GM23248 (cell line): ENCODE measurements around the gene PPM1H. TPM values are rescaled to one million over a fixed set of nuclear protein-coding genes. Genes with fewer than 3 reads are reported as not detected.

Experiments used
- DNase-seq: peaks from one replicate; pipeline ENCODE4 v3.0.0-alpha.2; 2015
- H2AFZ ChIP-seq: fragments of 200-600 bp; sonication (generic); 2 replicates; pipeline ENCODE4 v1.6.1; 2016; ENCODE audit warnings: antibody characterized with exemption
- H3F3A ChIP-seq: fragments of 200-600 bp; sonication (generic); 2 replicates; pipeline ENCODE4 v1.6.1; 2016; ENCODE audit warnings: mild to moderate bottlenecking, antibody characterized with exemption, mixed run types; ENCODE audit not compliant: insufficient read depth
- H3K27ac ChIP-seq: fragments of 200-600 bp; sonication (generic); 2 replicates; pipeline ENCODE4 v1.5.1; 2016; ENCODE audit warnings: mild to moderate bottlenecking
- H3K27me3 ChIP-seq: fragments of 200-600 bp; sonication (generic); replicated peaks from 2 replicates; pipeline ENCODE4 v1.6.1; 2016; ENCODE audit warnings: mild to moderate bottlenecking; ENCODE audit not compliant: insufficient read depth
- H3K36me3 ChIP-seq: fragments of 200-600 bp; sonication (generic); 2 replicates; pipeline ENCODE4 v1.6.1; 2016; ENCODE audit warnings: low read depth, mild to moderate bottlenecking
- H3K4me1 ChIP-seq: fragments of 200-600 bp; sonication (generic); 2 replicates; pipeline ENCODE4 v1.6.1; 2016; ENCODE audit warnings: mild to moderate bottlenecking; ENCODE audit not compliant: insufficient read depth
- H3K4me2 ChIP-seq: fragments of 200-600 bp; sonication (generic); one replicate; pipeline ENCODE4 v1.6.1; 2016; ENCODE audit warnings: mild to moderate bottlenecking; ENCODE audit not compliant: unreplicated experiment
- H3K4me3 ChIP-seq: fragments of 200-600 bp; sonication (generic); 2 replicates; pipeline ENCODE4 v1.5.1; 2016; ENCODE audit warnings: mild to moderate bottlenecking
- H3K79me2 ChIP-seq: fragments of 200-600 bp; sonication (generic); 2 replicates; pipeline ENCODE4 v1.6.1; 2016; ENCODE audit warnings: mild to moderate bottlenecking; ENCODE audit not compliant: insufficient read depth
- H3K9ac ChIP-seq: fragments of 200-600 bp; sonication (generic); 2 replicates; pipeline ENCODE4 v1.6.1; 2016; ENCODE audit warnings: mild to moderate bottlenecking
- H3K9me2 ChIP-seq: fragments of 200-600 bp; sonication (generic); 2 replicates; pipeline ENCODE4 v1.6.1; 2016; ENCODE audit warnings: mixed run types, mild to moderate bottlenecking, moderate library complexity; ENCODE audit not compliant: insufficient read depth
- H3K9me3 ChIP-seq: fragments of 200-600 bp; sonication (generic); one replicate; pipeline ENCODE4 v1.6.1; 2017; ENCODE audit warnings: low read depth
- H4K20me1 ChIP-seq: fragments of 200-600 bp; sonication (generic); 2 replicates; pipeline ENCODE4 v1.6.0; 2016; ENCODE audit not compliant: insufficient read depth
- EZH2 ChIP-seq: fragments of 200-600 bp; sonication (generic); IDR thresholded peaks from 2 replicates; pipeline ENCODE4 v1.6.1; 2018; ENCODE audit warnings: antibody characterized with exemption, mild to moderate bottlenecking; ENCODE audit not compliant: insufficient read depth, poor library complexity, severe bottlenecking
- EZH2phosphoT487 ChIP-seq: fragments of 200-600 bp; sonication (generic); IDR thresholded peaks from 2 replicates; pipeline ENCODE4 v1.6.1; 2018; ENCODE audit warnings: antibody characterized with exemption, moderate library complexity, mild to moderate bottlenecking, low read depth; ENCODE audit not compliant: insufficient read depth
- WGBS, 2 experiments: methylation state at CpG; one replicate each; pipeline ENCODE4 v1.1.6; 2015 to 2017; ENCODE audit warnings: low lambda C conversion rate in 2 of 2, low coverage in 1 of 2; ENCODE audit errors: missing lambda C conversion rate in 2 of 2; 5-methylcytosine and 5-hydroxymethylcytosine counted together
- in situ Hi-C: fragments of 300-500 bp; cut with MboI; formaldehyde crosslinking; loops from 2 replicates; pipeline ENCODE4 v1.15.0; 2020
- polyA plus RNA-seq: library from polyadenylated mRNA; unstranded; fragments of >200 nt; fragmentation: Nextera tagmentation; extraction: Ambion mirVana; gene quantifications from 2 replicates; pipeline ENCODE4 v1.2.1, GENCODE V29; 2016
- total RNA-seq: library from RNA; depleted of rRNA; stranded (reverse); fragments of >200 nt; shearing (Covaris generic); gene quantifications from 2 replicates; pipeline ENCODE4 v1.2.3, GENCODE V29; 2014

Gene PPM1H
- total and polyA plus RNA-seq, 2 experiments from 2014 or later: 0.13 to 1.2 TPM

- Histone ChIP-seq H3K4me1 (0 out of 2 replicates have a peak, but pooled peaks cover 8% of the 10 kb centered on the region), H3K27ac (no peak overlapping the region), H4K20me1 (no peaks in the 10 kb centered on the region), H3K4me3 (no peak overlapping the region), H3K79me2 (no peaks in the 10 kb centered on the region), H3F3A (no peaks in the 10 kb centered on the region), H3K4me2 (no peak overlapping the region), H3K9ac (no peak overlapping the region), H3K9me2 (no peaks in the 10 kb centered on the region), H2AFZ (no peak overlapping the region), H3K36me3 (no peaks in the 10 kb centered on the region), H3K27me3 (no peaks in the 10 kb centered on the region), H3K9me3 (no peaks in the 10 kb centered on the region)
- in situ Hi-C loops: no loop called here
- WGBS, 2 experiments: 68% methylated on average over 3 of the region's 3 CpGs
- DNase-seq: no peak
- TF ChIP-seq EZH2phosphoT487: no peak
- no peak for TF ChIP-seq EZH2
Measured at GRCh38 chr12:62653304-62653703, 281.6 kb downstream of the PPM1H start.

DNA sequence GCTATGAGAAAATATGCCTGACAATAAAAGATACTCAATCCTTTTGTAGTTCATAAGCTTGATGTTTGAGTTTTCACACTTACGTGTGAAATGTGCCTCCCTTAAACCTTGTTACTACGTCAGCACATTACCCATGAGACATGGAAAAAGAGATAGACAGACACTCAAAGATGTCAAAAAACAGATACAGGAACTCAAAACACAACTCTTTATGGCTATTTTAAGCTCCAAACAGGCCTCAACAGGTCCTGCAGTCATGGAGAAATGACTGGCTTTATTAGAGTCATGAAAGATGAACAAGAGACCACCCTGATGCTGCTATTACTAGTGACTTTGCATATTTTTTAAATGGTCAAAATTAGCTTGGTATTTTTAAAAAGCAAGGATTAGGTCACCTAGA, 283.8 kb downstream of the PPM1H start:
- no peak overlapping the region for H3K4me3 ChIP-seq
- in situ Hi-C loops: no loop called here
- H3K4me2 ChIP-seq: no peak overlapping the region
- no peak overlapping the region for H3K9ac ChIP-seq
- H3K27ac ChIP-seq: no peak overlapping the region
- no peaks in the 10 kb centered on the region for H3K79me2 ChIP-seq
- H3F3A ChIP-seq: no peaks in the 10 kb centered on the region
- H4K20me1 ChIP-seq: no peaks in the 10 kb centered on the region
- no peaks in the 10 kb centered on the region for H3K9me2 ChIP-seq
- H3K27me3 ChIP-seq: no peaks in the 10 kb centered on the region
- 96 to 100% methylated on average over 2 of the region's 2 CpGs for whole genome bisulfite sequencing, 2 experiments
- DNase-seq: no peak
- H3K4me1 ChIP-seq: no peaks in the 10 kb centered on the region
- no peaks in the 10 kb centered on the region for H3K36me3 ChIP-seq
- no peak for TF ChIP-seq EZH2
- no peak for TF ChIP-seq EZH2phosphoT487
- H3K9me3 ChIP-seq: no peaks in the 10 kb centered on the region
- no peak overlapping the region for H2AFZ ChIP-seq

DNA sequence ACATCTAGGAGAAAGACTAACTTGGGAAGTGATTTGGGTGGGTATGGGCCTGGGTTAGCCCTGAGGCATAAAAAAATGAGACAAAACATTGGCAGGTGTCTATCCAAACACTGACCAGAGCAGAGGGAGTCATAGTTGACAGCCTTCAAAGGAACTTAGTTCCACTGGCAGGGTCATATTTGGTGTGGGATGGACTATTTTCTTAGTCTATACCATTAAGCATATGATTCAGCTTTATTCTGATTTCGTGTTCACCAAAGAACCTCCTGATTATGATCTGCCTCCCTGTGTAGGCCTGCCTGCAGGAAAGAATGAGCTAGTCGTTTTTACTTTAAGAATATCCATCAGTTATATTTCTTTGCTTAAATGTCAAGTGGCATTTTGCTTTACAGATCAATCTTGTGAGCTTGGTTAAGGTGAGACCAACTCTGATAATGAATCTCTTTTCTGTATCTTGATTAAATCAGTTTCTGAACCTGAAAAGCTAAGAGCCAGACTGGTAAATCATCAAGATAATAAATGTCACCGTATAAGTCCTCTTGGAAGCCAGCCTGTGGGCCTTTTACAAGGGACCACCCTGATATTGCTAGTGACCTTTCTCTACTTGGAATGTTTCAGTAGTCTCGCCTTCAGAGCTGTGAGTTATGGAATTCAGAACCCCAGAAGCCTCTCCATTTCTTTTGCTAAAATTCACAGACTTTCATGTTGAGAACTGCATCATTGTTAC, 285.4 kb downstream of the PPM1H start:
- H3K4me3 ChIP-seq: no peak overlapping the region
- 44 to 46% methylated on average over 4 of the region's 4 CpGs for WGBS, 2 experiments
- H3K9me2 ChIP-seq: no peaks in the 10 kb centered on the region
- peak overlapping the region; percentile 43; the same call in 1 of the 2 replicates for H2AFZ ChIP-seq
- no peak overlapping the region for H3K9ac ChIP-seq
- H3K9me3 ChIP-seq: no peaks in the 10 kb centered on the region
- H3K79me2 ChIP-seq: no peaks in the 10 kb centered on the region
- in situ Hi-C loops: no loop called here
- H3K4me1 ChIP-seq: no peaks in the 10 kb centered on the region
- H3K27ac ChIP-seq: no peak overlapping the region
- H3K27me3 ChIP-seq: no peaks in the 10 kb centered on the region
- no peak for DNase-seq
- H3K4me2 ChIP-seq: no peak overlapping the region
- H4K20me1 ChIP-seq: no peaks in the 10 kb centered on the region
- no peak for TF ChIP-seq EZH2phosphoT487
- TF ChIP-seq EZH2: no peak
- no peaks in the 10 kb centered on the region for H3F3A ChIP-seq
- H3K36me3 ChIP-seq: no peaks in the 10 kb centered on the region

- no peaks in the 10 kb centered on the region for H3K9me3 ChIP-seq
- H3K4me2 ChIP-seq: no peak overlapping the region
- no peak overlapping the region for H3K9ac ChIP-seq
- no peak for DNase-seq
- H3K79me2 ChIP-seq: no peaks in the 10 kb centered on the region
- H3K27ac ChIP-seq: no peak overlapping the region
- H3K27me3 ChIP-seq: no peaks in the 10 kb centered on the region
- no peaks in the 10 kb centered on the region for H3F3A ChIP-seq
- H3K9me2 ChIP-seq: no peaks in the 10 kb centered on the region
- H2AFZ ChIP-seq: peak overlapping the region; percentile 41; the same call in 1 of the 2 replicates
- no peaks in the 10 kb centered on the region for H3K4me1 ChIP-seq
- in situ Hi-C loops: no loop called here
- H4K20me1 ChIP-seq: no peaks in the 10 kb centered on the region
- H3K36me3 ChIP-seq: no peaks in the 10 kb centered on the region
- 4 to 15% methylated on average over 3 of the region's 3 CpGs for WGBS, 2 experiments
- no peak overlapping the region for H3K4me3 ChIP-seq
- TF ChIP-seq EZH2 (no peak), EZH2phosphoT487 (no peak)
Measured at GRCh38 chr12:62647586-62647985, 287.4 kb downstream of the PPM1H start.

GRCh38 chr12:62646566-62646965, 288.4 kb downstream of the PPM1H start:
- H3K9ac ChIP-seq: no peak overlapping the region
- H3K27me3 ChIP-seq: no peaks in the 10 kb centered on the region
- H3K9me3 ChIP-seq: no peaks in the 10 kb centered on the region
- WGBS, 2 experiments: 83 to 88% methylated on average over 8 of the region's 8 CpGs
- in situ Hi-C loops: no loop called here
- H3K36me3 ChIP-seq: no peaks in the 10 kb centered on the region
- TF ChIP-seq EZH2phosphoT487: no peak
- no peak for TF ChIP-seq EZH2
- H3K27ac ChIP-seq: no peak overlapping the region
- peaks cover 2% of the 10 kb centered on the region; the same call in 1 of the 2 replicates for H3K4me1 ChIP-seq
- 0 out of 2 replicates have a peak, but pooled peaks cover under 1% of the 10 kb centered on the region for H3F3A ChIP-seq
- no peak for DNase-seq
- no peak overlapping the region for H3K4me2 ChIP-seq
- no peaks in the 10 kb centered on the region for H3K9me2 ChIP-seq
- no peak overlapping the region for H2AFZ ChIP-seq
- H3K4me3 ChIP-seq: no peak overlapping the region
- no peaks in the 10 kb centered on the region for H3K79me2 ChIP-seq
- no peaks in the 10 kb centered on the region for H4K20me1 ChIP-seq
